Mucosa of descending colon (tissue), 3 donors: ENCODE data around the gene PER1. TPM values are rescaled to one million over a fixed set of nuclear protein-coding genes. Genes with fewer than 3 reads are reported as not detected.

Source experiments
- ATAC-seq: fragments of 200-7000 bp; cut with Tn5 transposase; one replicate; pipeline ENCODE4 v1.9.1; 2020; ENCODE audit warnings: mild to moderate bottlenecking, moderate library complexity
- DNase-seq, 3 donors: peaks; one replicate each; pipeline ENCODE4 v3.0.0-alpha.2; 2020
- H3K36me3 ChIP-seq: fragments of 200-600 bp; one replicate; pipeline ENCODE4 v1.8.0; 2021; ENCODE audit warnings: low read depth, mild to moderate bottlenecking
- H3K4me1 ChIP-seq: fragments of 200-600 bp; one replicate; pipeline ENCODE4 v1.8.0; 2021; ENCODE audit warnings: low read depth, mild to moderate bottlenecking
- H3K4me3 ChIP-seq: fragments of 200-600 bp; one replicate; pipeline ENCODE4 v1.8.0; 2021; ENCODE audit warnings: mild to moderate bottlenecking
- H3K9me3 ChIP-seq: fragments of 200-600 bp; one replicate; pipeline ENCODE4 v1.8.0; 2021; ENCODE audit warnings: mild to moderate bottlenecking
- intact Hi-C, 2 donors: fragments of 100-400 bp; cut with DNase I in 1 of 2; cut with micrococcal nuclease in 1 of 2; formaldehyde crosslinking; loops; one replicate each; pipeline versions ENCODE4 v1.11.0 to v1.11.1; 2022; cut with DNase I, micrococcal nuclease
- total RNA-seq, 3 donors: library from RNA; stranded (reverse); fragmentation: NEBNext Ultra II Directional in 2 of 3; extraction: Animal tissue kit (Norgen Biotek cat#: 25700) in 2 of 3; gene quantifications; one replicate each; pipeline versions ENCODE4 v1.2.1 to v1.2.4, GENCODE V29; 2021 to 2023
- TF ChIP-seq, protein P1 (sequence below): fragments of 200-600 bp; IDR thresholded peaks from one replicate; pipeline ENCODE4 v1.8.0; 2022; ENCODE audit warnings: antibody characterized with exemption, mild to moderate bottlenecking
- donor health status: DM: no; HTN: no; CAD: no; lungs with moderate emphysema.
- donor health status: DM: no; HTN: no; CAD: no.
- donor health status: DM: no; HTN: yes; CAD: no.

The PER1 gene
- total RNA-seq, 3 donors from 2014 or later: 14.9 to 185 (median 84.0) TPM

DNA sequence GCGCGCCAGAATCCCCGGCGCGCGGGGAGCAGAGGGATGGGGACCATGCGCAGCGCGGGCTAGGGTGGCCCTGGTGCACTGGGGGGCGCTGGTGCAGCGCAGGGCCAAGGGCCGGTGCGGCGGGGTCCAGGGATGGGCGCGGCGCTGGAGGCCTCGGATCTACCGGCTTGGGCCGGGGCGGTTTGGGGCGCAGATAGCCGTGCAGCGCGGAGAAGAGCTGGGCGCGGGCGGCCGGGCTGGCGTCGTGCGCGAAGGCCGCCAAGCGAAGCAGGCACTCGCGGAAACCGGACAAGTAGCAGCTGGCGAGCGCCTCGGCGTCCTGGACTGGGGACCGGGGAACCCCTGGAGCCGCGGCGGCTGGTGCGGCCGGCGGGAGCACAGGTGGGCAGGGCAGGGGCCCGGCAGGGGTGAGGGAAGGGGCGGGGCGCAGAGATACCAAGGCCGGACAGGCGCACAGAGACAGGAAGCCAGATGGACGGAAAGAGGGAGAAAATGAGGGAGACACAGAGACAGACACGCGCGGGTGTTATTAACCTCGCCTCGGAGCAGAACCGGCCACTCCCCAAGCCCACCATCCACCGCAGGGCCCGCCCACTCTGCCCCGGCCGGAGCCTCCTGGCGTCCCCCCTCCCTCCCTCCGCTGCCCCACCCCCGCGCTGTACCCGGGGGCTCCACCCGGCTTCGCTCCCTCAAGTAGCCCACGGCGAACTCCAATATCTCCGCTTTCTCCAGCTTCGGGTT is 30.4 kb downstream of the PER1 start:
- peak; percentile 57 to 77 (median 75) for DNase-seq
- no peak overlapping the region for H3K4me3 ChIP-seq
- TF ChIP-seq, protein P1, sequence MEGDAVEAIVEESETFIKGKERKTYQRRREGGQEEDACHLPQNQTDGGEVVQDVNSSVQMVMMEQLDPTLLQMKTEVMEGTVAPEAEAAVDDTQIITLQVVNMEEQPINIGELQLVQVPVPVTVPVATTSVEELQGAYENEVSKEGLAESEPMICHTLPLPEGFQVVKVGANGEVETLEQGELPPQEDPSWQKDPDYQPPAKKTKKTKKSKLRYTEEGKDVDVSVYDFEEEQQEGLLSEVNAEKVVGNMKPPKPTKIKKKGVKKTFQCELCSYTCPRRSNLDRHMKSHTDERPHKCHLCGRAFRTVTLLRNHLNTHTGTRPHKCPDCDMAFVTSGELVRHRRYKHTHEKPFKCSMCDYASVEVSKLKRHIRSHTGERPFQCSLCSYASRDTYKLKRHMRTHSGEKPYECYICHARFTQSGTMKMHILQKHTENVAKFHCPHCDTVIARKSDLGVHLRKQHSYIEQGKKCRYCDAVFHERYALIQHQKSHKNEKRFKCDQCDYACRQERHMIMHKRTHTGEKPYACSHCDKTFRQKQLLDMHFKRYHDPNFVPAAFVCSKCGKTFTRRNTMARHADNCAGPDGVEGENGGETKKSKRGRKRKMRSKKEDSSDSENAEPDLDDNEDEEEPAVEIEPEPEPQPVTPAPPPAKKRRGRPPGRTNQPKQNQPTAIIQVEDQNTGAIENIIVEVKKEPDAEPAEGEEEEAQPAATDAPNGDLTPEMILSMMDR: no peak
- intact Hi-C loops: no loop called here
- H3K4me1 ChIP-seq: peaks cover 71% of the 10 kb centered on the region
- H3K36me3 ChIP-seq: no peaks in the 10 kb centered on the region
- peak; percentile 20 for ATAC-seq
- no peaks in the 10 kb centered on the region for H3K9me3 ChIP-seq

DNA sequence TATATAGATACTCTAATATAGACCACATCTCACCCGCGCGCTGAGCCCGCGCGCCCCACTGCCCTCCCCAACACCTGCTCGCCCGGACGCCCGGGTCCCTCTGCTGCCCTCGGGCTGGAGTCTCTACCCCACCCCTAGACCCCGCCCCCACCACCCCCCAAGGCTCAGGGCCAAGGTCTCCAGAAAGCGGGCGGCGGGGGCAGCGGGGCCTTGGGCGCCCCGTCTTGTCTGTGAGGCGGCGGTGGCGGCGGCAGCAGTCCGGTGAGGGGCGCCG is 30.9 kb downstream of the PER1 start:
- Histone ChIP-seq H3K9me3 (no peaks in the 10 kb centered on the region), H3K4me3 (no peak overlapping the region), H3K36me3 (no peaks in the 10 kb centered on the region), H3K4me1 (peaks cover 70% of the 10 kb centered on the region)
- TF ChIP-seq, protein P1: no peak
- ATAC-seq (no peak), DNase-seq (peak in 1 of 3 donors; percentile 63)
- intact Hi-C loops: no loop called here

DNA sequence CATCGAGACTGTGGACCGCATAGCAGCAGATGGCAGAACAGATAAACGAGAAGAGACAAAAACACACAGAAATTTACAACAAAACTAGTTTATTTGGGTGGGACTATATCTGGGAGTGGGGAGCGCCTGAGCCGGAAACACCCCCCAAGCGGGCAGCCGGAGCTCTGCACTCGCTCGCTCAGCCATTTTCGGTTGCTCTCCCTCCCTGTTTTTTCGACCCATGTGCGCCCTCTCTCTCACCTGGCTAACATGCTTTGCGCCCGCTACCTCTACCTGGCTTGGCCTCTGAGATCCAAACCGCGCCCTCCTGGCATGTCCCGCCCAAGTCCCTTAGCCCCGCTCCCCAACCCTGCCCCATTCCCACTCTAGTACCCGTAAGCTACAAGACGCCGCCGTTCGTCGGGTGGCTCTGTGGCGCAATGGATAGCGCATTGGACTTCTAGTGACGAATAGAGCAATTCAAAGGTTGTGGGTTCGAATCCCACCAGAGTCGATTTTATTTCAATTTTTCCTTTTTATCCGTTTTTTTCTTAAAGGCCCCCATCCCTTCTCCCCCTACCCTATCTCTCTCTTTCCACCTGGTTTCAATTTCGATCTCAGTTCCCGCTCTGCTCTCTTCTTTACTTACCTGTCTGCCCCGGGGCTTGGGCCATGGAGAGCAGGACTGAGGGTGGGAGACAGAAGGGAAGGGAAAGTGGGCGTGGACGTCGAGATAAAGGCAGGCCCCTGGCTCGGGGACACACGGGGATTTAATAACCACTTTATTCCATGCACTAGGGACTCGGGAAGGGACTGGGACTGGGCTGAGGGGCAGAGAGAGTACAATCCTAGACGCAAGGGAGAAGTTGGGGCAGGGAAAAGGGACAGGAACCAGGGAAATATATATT is 31.4 kb downstream of the PER1 start:
- DNase-seq (peak; percentile 64 to 84 (median 80)), ATAC-seq (peak; percentile 17)
- H3K9me3 ChIP-seq: no peaks in the 10 kb centered on the region
- peaks cover 66% of the 10 kb centered on the region for H3K4me1 ChIP-seq
- TF ChIP-seq, protein P1: no peak
- intact Hi-C loops: no loop called here
- no peak overlapping the region for H3K4me3 ChIP-seq
- H3K36me3 ChIP-seq: no peaks in the 10 kb centered on the region

DNA sequence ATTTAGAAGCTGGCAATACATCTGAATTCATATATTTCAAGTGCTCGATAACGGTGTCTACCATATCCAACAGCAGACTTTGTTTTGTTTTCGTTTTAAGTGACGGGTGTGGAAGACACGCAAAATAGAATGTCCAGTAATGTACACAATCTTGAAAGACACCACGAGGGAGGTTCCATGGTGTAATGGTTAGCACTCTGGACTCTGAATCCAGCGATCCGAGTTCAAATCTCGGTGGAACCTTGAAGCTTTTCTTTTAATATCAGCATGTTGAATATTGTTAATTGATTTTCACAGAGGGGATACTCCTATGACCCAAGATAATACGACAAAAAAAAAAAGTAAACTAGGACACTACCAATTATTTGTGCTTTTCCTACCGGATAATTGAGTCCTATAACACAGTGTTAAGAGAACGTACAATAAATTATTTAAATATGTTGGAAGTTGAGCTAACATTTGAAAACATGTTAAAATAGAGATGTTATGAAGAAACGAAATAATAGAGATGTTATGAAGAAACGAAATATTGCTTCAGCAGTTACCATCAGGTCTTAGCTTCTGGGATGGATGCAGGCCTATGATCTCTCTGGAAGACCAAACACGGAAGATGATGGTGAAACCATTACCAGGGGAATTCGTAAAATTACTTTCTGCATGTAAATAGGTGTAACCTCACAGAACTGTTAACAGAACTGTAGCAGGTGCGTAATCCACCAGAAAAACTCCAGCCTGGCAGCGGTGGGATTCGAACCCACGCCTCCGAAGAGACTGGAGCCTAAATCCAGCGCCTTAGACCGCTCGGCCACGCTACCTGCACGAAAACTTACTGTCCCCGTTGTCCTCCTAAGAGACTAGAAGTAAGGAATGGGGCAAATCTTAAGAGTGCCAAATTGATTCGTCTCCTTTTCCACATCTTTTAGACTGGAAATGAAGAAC is 32.4 kb downstream of the PER1 start:
- intact Hi-C loops: no loop called here
- H3K36me3 ChIP-seq: no peaks in the 10 kb centered on the region
- no peak overlapping the region for H3K4me3 ChIP-seq
- ATAC-seq (peak; percentile 46), DNase-seq (peak; percentile 83 to 87 (median 85))
- peaks cover 57% of the 10 kb centered on the region for H3K4me1 ChIP-seq
- TF ChIP-seq, protein P1: no peak
- no peaks in the 10 kb centered on the region for H3K9me3 ChIP-seq
